GM21447 (cell line): ENCODE data around the gene RNF217.
"Not testable (repeated sequence)": the region's sequence is repeated elsewhere in the genome, so short reads cannot be mapped to it uniquely, and the experiment has no call there.

Experiments used
- ATAC-seq: cut with Tn5 transposase; IDR thresholded peaks from one replicate; pipeline ENCODE4 v1.9.1; 2021; ENCODE audit not compliant: unreplicated experiment

Gene RNF217

GRCh38 chr6:125050663-125051318 is 88.6 kb downstream of the RNF217 start:
- no peak for ATAC-seq

GRCh38 chr6:125053809-125054208 is 91.6 kb downstream of the RNF217 start:
- ATAC-seq: no peak

- ATAC-seq: no peak
These were observed 92.1 kb downstream of the RNF217 start for GRCh38 chr6:125054331-125054730.

DNA sequence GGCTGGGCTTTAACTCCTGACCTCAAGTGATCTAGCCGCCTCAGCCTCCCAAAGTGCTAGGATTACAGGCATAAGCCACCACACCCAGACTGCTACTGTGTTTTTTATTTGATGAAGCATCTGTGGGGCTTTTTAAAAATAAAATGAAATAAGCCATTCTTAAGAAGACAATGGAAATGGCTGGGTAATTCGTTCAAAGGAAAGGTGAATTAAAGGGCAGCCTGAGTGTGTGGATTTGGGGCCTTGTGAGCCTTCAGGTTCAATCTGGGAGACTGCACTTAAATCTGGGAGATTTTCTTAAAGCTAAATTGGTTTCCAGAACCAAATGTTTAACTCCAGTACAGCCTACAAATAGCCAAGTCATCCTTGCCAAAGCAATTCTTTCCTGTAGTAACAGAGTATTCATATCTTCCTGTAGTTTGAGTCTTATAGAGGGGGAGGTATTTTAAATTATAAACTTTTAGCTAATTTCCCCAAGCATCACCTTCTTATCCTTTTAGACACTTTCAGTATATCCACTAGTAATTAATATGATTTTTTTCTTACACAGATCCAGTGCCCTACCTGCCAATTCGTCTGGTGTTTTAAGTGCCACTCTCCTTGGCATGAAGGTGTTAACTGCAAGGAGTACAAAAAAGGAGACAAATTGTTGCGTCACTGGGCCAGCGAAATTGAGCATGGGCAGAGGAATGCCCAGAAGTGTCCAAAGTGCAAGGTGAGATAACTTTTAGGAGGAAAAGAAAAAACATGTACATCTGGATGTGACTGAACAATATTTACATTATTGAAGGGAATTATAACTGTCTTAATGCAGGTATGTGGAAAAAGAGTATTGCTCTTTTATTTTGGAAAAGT is 95.4 kb downstream of the RNF217 start:
- no peak for ATAC-seq

GRCh38 chr6:125058546-125058945 is 96.3 kb downstream of the RNF217 start:
- ATAC-seq: no peak

DNA sequence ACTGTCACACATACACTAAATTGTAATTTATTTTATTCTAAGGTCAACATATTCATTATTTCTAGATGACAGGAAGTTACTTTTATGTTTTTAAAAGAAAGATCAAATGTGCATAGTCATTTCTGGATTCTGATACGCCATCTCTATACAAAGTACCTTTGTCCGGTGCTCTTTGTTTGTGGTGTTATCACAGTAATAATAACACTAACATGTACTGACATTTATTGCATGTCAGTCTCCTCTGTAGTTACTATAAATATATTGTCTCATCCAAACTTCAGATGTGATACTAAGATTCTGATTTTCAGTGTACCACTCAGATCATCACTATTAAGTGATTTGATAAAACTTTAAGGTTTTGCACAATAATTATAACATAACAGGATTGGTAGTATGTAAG is 101.1 kb downstream of the RNF217 start:
- ATAC-seq: no peak

DNA sequence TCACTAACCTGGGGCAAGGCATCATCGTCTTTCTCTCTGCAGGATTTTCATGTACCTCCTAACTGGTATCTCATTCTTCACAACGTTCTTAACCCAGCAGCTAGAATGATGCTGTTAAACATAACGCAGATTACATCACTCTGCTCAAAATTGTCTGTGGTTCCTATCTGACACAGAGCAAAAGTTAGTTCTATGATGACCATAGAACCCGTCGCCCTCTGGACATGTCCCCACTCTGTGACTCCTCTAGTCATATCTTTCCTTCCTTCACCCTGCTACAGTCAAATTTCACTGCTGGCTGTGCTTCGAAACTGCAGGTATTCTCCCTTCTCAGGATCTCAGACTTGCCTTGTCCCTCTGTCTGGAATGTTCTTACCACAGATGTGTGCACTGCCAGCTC is 103.9 kb downstream of the RNF217 start:
- no peak for ATAC-seq

- no peak for ATAC-seq
These were observed 104.7 kb downstream of the RNF217 start for GRCh38 chr6:125066964-125067363.

GRCh38 chr6:125067552-125067951 is 105.3 kb downstream of the RNF217 start:
- no peak for ATAC-seq

DNA sequence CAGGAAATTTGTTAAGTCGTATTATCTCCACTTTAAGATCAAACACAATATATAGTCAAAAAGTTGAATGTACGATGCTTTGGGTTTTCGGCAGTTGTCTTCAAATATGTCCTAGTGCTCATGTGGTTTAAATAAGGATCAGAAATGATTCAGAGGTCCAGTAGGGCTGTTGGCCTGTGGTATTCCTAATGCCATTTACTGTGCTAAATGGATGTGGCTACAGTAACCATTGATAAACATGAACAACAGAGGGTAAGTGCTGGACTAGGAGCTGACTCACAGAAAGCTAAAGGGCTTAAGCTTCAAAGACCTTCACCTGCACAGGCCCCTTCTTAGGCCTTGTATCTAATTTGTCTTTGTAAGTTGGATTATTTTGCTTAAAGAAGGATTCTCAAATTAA is 110.8 kb downstream of the RNF217 start:
- ATAC-seq: no peak

DNA sequence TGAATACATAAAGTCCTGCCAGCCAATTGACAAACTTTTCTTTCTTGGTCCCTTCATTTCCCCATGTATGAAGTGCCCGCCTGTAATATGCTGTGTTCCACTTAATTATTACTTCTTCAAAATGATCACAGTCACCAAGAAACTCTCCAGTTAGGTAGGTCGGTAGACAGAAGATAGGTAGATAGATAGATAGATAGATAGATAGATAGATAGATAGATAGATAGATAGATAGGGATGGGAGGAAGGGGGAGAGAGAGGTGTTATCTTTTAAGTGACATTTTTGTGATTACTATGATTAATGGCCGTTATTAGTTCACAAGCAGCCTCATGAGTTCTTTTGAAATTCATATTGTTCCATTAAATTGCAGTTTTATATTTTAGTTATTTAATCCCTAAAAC is 111.9 kb downstream of the RNF217 start:
- no peak for ATAC-seq

DNA sequence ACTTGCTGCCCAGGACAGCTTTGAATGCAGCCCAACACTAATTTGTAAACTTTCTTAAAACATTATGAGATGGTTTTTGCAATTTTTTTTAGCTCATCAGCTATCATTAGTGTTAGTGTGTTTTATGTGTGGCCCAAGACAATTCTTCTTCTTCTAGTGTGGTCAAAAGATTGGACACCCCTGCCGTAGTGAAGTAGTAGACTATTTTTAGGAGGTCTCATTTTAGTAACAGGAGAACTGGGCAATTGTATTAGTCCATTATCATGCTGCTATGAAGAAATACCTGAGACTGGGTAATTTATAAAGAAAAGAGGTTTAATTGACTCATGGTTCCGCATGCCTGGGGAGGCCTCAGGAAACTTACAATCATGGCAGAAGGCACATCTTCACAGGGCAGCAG is 112.8 kb downstream of the RNF217 start:
- not testable (repeated sequence) for ATAC-seq

- no peak for ATAC-seq
These were observed 113.7 kb downstream of the RNF217 start for GRCh38 chr6:125075741-125076481.

- no peak for ATAC-seq
These were observed 114.2 kb downstream of the RNF217 start for GRCh38 chr6:125076482-125076742.

DNA sequence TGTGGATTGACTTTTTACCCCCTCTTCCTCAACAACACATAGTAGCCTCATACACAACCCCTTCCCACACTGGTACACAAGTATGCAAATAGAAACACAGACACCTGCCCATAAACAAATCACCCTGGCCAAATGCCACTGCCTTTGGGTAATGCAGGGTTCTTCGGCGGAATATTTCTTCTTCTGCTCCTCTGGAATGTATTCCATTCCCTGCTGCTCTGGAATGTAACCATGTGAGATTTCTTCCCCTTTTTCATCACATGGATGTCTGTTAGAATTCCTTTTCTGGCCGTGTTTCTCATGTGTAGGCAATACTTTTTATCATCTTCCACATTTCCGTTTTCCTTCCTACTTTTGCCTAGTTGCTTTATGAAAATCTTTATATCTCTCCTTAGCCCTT is 115.2 kb downstream of the RNF217 start:
- ATAC-seq: no peak

- ATAC-seq: no peak
These were observed 116.5 kb downstream of the RNF217 start for GRCh38 chr6:125078602-125079321.

DNA sequence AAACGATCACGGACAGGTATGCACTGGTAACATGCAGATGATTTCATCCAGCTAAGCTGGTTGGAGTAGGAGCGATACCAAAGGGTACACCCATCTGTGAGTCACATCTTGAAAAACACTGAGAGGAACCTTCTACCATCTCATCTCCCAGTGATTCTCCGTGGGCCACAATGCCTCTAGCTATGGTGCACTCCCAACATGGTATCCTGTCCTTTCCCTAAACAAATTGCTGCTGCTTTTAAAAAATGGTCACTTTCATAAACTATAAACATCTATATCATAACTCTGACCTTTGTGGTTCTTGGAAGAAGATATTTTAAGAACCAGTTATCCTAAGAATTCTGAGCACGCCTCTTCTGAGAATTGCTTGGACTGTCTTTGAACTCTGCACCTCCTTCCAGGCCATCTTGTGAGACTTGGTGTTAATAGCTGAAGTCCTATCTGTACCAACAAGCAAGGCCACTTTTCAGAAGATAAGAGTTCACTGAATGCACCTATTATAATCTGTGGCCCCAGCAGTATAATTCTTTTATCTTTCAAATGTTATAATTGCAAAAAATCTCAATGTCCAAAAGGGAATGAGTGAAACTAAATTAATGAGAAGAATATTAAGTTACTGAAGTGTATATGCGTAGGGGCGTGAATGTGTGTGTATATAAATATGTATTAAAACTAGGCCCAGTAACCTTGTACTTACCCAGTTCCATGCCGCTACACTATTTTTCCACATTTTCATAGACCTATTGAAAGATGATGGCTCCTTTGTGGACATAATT is 120.9 kb downstream of the RNF217 start:
- no peak for ATAC-seq

DNA sequence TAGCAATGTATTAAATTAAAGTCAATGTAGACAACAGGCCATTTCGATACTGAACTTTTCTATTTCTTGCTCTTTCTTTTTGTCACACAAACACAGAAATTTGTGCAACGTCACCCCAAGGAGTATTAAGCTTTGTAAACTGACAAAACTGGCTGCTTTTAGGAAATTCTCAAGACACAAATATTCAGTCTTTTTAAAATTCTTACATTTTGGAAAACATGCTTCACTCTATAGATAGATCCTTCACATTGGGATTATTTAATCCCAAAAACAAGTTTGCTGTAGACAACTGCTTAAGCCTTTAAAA is 121.4 kb downstream of the RNF217 start:
- ATAC-seq: no peak

DNA sequence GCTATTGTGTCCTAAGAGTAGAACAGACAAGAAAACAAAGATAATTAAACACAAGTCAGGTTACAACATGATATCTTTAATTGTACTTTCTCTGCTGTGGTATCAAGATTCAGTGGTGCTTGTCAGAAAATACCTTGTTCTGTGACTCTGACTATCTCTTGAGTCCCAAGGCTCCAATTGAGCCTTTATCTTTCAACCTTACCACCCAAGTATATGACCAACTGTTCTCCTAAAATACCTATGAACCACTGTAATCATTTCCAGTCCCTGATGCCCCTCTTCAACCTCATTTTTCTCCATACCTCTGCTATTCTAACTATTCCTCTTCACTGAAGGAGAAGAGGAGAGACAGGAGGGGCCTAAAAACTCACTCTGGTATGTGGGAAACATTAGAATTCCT is 124.5 kb downstream of the RNF217 start:
- no peak for ATAC-seq

DNA sequence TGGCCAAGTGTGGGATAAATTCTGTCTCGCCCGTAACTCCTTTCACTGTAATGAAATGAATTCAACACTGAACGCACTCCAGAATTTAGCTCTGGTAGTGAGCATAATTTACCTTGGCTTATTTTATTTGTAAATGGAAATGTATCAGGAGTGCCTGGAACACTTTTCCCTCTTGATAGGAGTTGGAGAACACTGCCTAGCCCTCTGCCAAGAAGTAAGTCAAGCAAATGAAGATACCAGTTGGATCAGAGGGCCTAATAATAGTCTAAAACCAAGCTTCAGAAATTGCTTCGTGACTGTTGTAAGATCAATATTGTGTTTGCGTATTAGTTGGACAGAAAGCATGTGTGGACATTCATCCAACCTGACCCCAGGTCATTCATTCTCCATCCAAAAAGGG is 126.7 kb downstream of the RNF217 start:
- ATAC-seq: no peak

- no peak for ATAC-seq
These were observed 132.3 kb downstream of the RNF217 start for GRCh38 chr6:125094563-125094962.
